K562 (cell line): ENCODE measurements around the gene LMNTD2. TPM values are rescaled to one million over a fixed set of nuclear protein-coding genes. Genes with fewer than 3 reads are reported as not detected.

Source experiments
- CC2D1A ChIP-seq: fragments of 450-650 bp; IDR thresholded peaks from 2 replicates; pipeline ENCODE4 v1.6.1; 2017; ENCODE audit warnings: mild to moderate bottlenecking
- CEBPG ChIP-seq, 3 experiments: fragments of 200-800 bp in 1 of 3; sonication (Bioruptor generic) in 1 of 3; sonication (generic) in 1 of 3; formaldehyde crosslinking in 1 of 3; IDR thresholded peaks in 2 of 3; conservative IDR thresholded peaks in 1 of 3; 2 replicates each; pipeline versions ENCODE4 v1.6.1 to v1.8.0; 2016 to 2022; ENCODE audit warnings: missing compliant biosample characterization in 2 of 3, missing genetic modification characterization in 2 of 3, mild to moderate bottlenecking in 1 of 3, missing genetic modification reagents in 1 of 3
- ETS2 ChIP-seq: IDR thresholded peaks from 2 replicates; pipeline ENCODE4 v1.6.1; 2016; ENCODE audit warnings: borderline replicate concordance, missing genetic modification characterization, mild to moderate bottlenecking, moderate library complexity, missing compliant biosample characterization; ENCODE audit not compliant: poor library complexity, severe bottlenecking
- EZH2 ChIP-seq: IDR thresholded peaks from 2 replicates; pipeline ENCODE4 v1.6.1; 2012; ENCODE audit warnings: low read depth, mild to moderate bottlenecking, inconsistent platforms, low read length, borderline replicate concordance
- GTF2A2 ChIP-seq: IDR thresholded peaks from 2 replicates; pipeline ENCODE4 v1.6.1; 2016; ENCODE audit warnings: mild to moderate bottlenecking, missing genetic modification characterization, missing compliant biosample characterization
- HOMEZ ChIP-seq: fragments of 250-450 bp; sonication (Bioruptor Pico); IDR thresholded peaks from 2 replicates; pipeline ENCODE4 v1.4.0; 2020; ENCODE audit warnings: mild to moderate bottlenecking, moderate library complexity
- MCM2 ChIP-seq: fragments of 450-650 bp; IDR thresholded peaks from 2 replicates; pipeline ENCODE4 v1.6.1; 2017; ENCODE audit warnings: low read depth, mild to moderate bottlenecking
- MECOM ChIP-seq: fragments of 250-450 bp; sonication (Bioruptor Pico); IDR thresholded peaks from 2 replicates; pipeline ENCODE4 v1.8.0; 2022; ENCODE audit warnings: inconsistent platforms
- RERE ChIP-seq: sonication (generic); formaldehyde crosslinking; IDR thresholded peaks from 2 replicates; pipeline ENCODE4 v1.8.0; 2023; ENCODE audit warnings: missing genetic modification reagents, mild to moderate bottlenecking, borderline replicate concordance
- RFX7 ChIP-seq: fragments of 250-450 bp; sonication (Bioruptor Pico); IDR thresholded peaks from 2 replicates; pipeline ENCODE4 v1.5.1; 2021; ENCODE audit warnings: mild to moderate bottlenecking
- TCF7L2 ChIP-seq: fragments of 150-350 bp; IDR thresholded peaks from 2 replicates; pipeline ENCODE4 v1.6.1; 2016; ENCODE audit warnings: low read depth, mild to moderate bottlenecking, low read length, moderate library complexity
- THAP12 ChIP-seq: fragments of 250-450 bp; sonication (Bioruptor Pico); IDR thresholded peaks from 2 replicates; pipeline ENCODE4 v1.9.0; 2021; ENCODE audit warnings: mild to moderate bottlenecking, inconsistent platforms
- TRIM24 ChIP-seq, 2 experiments: fragments of 450-650 bp; IDR thresholded peaks; 2 replicates each; pipeline ENCODE4 v1.6.1; 2016
- ZBTB33 ChIP-seq: sonication (generic); formaldehyde crosslinking; IDR thresholded peaks from 2 replicates; pipeline ENCODE4 v1.8.1; 2023; ENCODE audit warnings: mild to moderate bottlenecking, missing genetic modification reagents
- ZNF143 ChIP-seq: sonication (generic); formaldehyde crosslinking; IDR thresholded peaks from 2 replicates; pipeline ENCODE4 v1.9.0; 2022; ENCODE audit warnings: mild to moderate bottlenecking, missing genetic modification reagents
- ZNF324 ChIP-seq: fragments of 250-450 bp; sonication (Bioruptor Pico); IDR thresholded peaks from 2 replicates; pipeline ENCODE4 v1.4.0; 2020; ENCODE audit warnings: mild to moderate bottlenecking
- ZNF444 ChIP-seq: fragments of 250-450 bp; sonication (Bioruptor Pico); IDR thresholded peaks from 2 replicates; pipeline ENCODE4 v1.4.0; 2020; ENCODE audit warnings: mild to moderate bottlenecking, moderate library complexity
- polyA plus RNA-seq, 8 experiments: library from polyadenylated mRNA; depleted of rRNA in 4 of 8; stranded (reverse) in 5 of 8; unstranded in 3 of 8; fragments of >200 nt; fragmentation: Nextera tagmentation in 2 of 8; fragmentation: Illumina TruSeq in 1 of 8; extraction: Ambion mirVana in 2 of 8; extraction: Trizol in 1 of 8; gene quantifications; 2 replicates each; pipeline versions ENCODE4 v1.2.1 to v1.2.3, GENCODE V29; 2011 to 2014; ENCODE audit warnings: inconsistent platforms in 1 of 8, missing spikeins in 1 of 8
- total RNA-seq, 7 experiments: library from RNA; depleted of rRNA in 6 of 7; stranded (reverse); fragments of >200 nt in 6 of 7; fragmentation: Illumina TruSeq in 2 of 7; extraction: Trizol in 2 of 7; gene quantifications; 2 replicates each; pipeline versions ENCODE4 v1.2.1 to v1.2.3, GENCODE V29; 2011 to 2021; ENCODE audit warnings: low replicate concordance in 1 of 7

LMNTD2 gene
- total and polyA plus RNA-seq, 9 of the 15 experiments (the other 6 are each of a cell fraction or from before 2014, with no cell fraction given) = 0.48 to 4.2 (median 1.5) TPM; not detected in 3

- no peak for TF ChIP-seq RERE (CRISPR knock-in tag)
- no peak for TF ChIP-seq GTF2A2 (tag)
- no peak for TF ChIP-seq HOMEZ (CRISPR knock-in tag)
- no peak for TF ChIP-seq MECOM
- no peak for TF ChIP-seq TCF7L2
- TF ChIP-seq ETS2 (tag) = no peak
- no peak for TF ChIP-seq ZNF444 (CRISPR knock-in tag)
- no peak for TF ChIP-seq THAP12 (CRISPR knock-in tag)
- peak; percentile 92 for TF ChIP-seq CEBPG (CRISPR knock-in tag; IDR thresholded peaks at IDR 0.05)
- TF ChIP-seq CEBPG (tag; conservative IDR thresholded peaks at IDR 0.05 in 1 of 2, IDR thresholded peaks at IDR 0.05 in 1 of 2) = peak in 1 of 2 experiments; percentile 68; a peak in 2 of 4 replicates
- TF ChIP-seq MCM2 = no peak
- no peak for TF ChIP-seq ZNF143 (CRISPR knock-in tag)
- 0 out of 4 replicates have a peak, but pooled peaks of 1 of the 2 experiments have one; percentile 8 for TF ChIP-seq TRIM24 (IDR thresholded peaks at IDR 0.05)
- TF ChIP-seq ZBTB33 (CRISPR knock-in tag) = 0 out of 2 replicates have a peak, but pooled peaks have one; percentile 63
- no peak for TF ChIP-seq RFX7
- no peak for TF ChIP-seq EZH2
- no peak for TF ChIP-seq ZNF324
- no peak for TF ChIP-seq CC2D1A
Measured at GRCh38 chr11:587978-588380, 27.4 kb upstream of the LMNTD2 start (continued).
